DMS79 treated with DMSO at 0.1 percent for 48 hours (cell line): ENCODE results near the gene PHF21A.
"Not testable (repeated sequence)": the region's sequence is repeated elsewhere in the genome, so short reads cannot be mapped to it uniquely, and the experiment has no call there.

ENCODE experiments used
- DNase-seq: peaks from one replicate; lab custom pipeline; 2025; lab: John Stamatoyannopoulos, UW

The PHF21A gene

GRCh38 chr11:45904309-45904915 lies 216.8 kb downstream of the PHF21A start:
- no peak for DNase-seq

GRCh38 chr11:45902452-45903380 lies 218.5 kb downstream of the PHF21A start:
- no peak for DNase-seq

- no peak for DNase-seq
Observed at GRCh38 chr11:45901626-45902025, 219.6 kb downstream of the PHF21A start.

GRCh38 chr11:45900916-45901617 lies 220.2 kb downstream of the PHF21A start:
- no peak for DNase-seq

GRCh38 chr11:45900175-45900800 lies 221.0 kb downstream of the PHF21A start:
- DNase-seq, result not testable (repeated sequence)

GRCh38 chr11:45899448-45900174 lies 221.6 kb downstream of the PHF21A start:
- DNase-seq, result peak; percentile 86

GRCh38 chr11:45899086-45899447 lies 222.2 kb downstream of the PHF21A start:
- no peak for DNase-seq

GRCh38 chr11:45897556-45897955 lies 223.7 kb downstream of the PHF21A start:
- no peak for DNase-seq

GRCh38 chr11:45896422-45896984 lies 224.8 kb downstream of the PHF21A start:
- DNase-seq, result peak; percentile 83

- no peak for DNase-seq
Observed at GRCh38 chr11:45895553-45896259, 225.5 kb downstream of the PHF21A start.

- no peak for DNase-seq
Observed at GRCh38 chr11:45894555-45895247, 226.6 kb downstream of the PHF21A start.

- DNase-seq, result no peak
Observed at GRCh38 chr11:45892856-45893255, 228.4 kb downstream of the PHF21A start.

GRCh38 chr11:45890886-45891550 lies 230.2 kb downstream of the PHF21A start:
- DNase-seq, result no peak

- no peak for DNase-seq
Observed at GRCh38 chr11:45889966-45890365, 231.3 kb downstream of the PHF21A start.

GRCh38 chr11:45889555-45889954 lies 231.7 kb downstream of the PHF21A start:
- no peak for DNase-seq

GRCh38 chr11:45887587-45887986 lies 233.7 kb downstream of the PHF21A start:
- DNase-seq, result no peak

- DNase-seq, result no peak
Observed at GRCh38 chr11:45886816-45887520, 234.3 kb downstream of the PHF21A start.

- peak; percentile 18 for DNase-seq
Observed at GRCh38 chr11:45885921-45886721, 235.1 kb downstream of the PHF21A start.
